C4-2B (cell line): ENCODE measurements around the gene CADPS2.

Experiments
- H3K27ac ChIP-seq: fragments of 450-650 bp; 2 replicates; pipeline ENCODE4 v1.5.1; 2017
- ZFX ChIP-seq: fragments of 450-650 bp; IDR thresholded peaks from 2 replicates; pipeline ENCODE4 v1.6.1; 2017
- TF ChIP-seq, protein P1 (sequence below): fragments of 450-650 bp; conservative IDR thresholded peaks from 2 replicates; pipeline ENCODE4 v1.5.1; 2017; ENCODE audit warnings: mild to moderate bottlenecking

Gene CADPS2

DNA sequence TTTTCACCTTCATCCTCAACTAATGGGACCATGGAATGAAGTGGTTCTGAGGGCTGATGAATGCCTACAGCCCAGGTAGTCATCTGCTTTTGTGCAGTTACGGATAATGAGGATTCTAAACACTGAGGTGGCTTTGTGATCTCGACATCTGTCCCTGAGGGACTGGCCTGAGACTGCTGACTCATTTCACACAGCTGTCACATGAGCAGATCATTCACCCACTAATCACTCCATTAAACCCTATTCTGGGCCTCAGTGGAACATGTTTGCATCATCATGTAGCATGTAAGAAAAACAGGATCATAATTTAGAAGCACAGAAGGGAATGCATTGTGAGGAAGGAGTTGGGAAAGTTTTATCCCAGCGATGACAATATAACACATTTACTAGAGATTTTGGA, 502.3 kb downstream of the CADPS2 start:
- TF ChIP-seq, protein P1, sequence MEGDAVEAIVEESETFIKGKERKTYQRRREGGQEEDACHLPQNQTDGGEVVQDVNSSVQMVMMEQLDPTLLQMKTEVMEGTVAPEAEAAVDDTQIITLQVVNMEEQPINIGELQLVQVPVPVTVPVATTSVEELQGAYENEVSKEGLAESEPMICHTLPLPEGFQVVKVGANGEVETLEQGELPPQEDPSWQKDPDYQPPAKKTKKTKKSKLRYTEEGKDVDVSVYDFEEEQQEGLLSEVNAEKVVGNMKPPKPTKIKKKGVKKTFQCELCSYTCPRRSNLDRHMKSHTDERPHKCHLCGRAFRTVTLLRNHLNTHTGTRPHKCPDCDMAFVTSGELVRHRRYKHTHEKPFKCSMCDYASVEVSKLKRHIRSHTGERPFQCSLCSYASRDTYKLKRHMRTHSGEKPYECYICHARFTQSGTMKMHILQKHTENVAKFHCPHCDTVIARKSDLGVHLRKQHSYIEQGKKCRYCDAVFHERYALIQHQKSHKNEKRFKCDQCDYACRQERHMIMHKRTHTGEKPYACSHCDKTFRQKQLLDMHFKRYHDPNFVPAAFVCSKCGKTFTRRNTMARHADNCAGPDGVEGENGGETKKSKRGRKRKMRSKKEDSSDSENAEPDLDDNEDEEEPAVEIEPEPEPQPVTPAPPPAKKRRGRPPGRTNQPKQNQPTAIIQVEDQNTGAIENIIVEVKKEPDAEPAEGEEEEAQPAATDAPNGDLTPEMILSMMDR: no peak
- no peak for TF ChIP-seq ZFX
- H3K27ac ChIP-seq: no peak overlapping the region

GRCh38 chr7:122380992-122381391, 505.3 kb downstream of the CADPS2 start:
- TF ChIP-seq ZFX: no peak
- TF ChIP-seq, protein P1: no peak
- H3K27ac ChIP-seq: no peak overlapping the region

DNA sequence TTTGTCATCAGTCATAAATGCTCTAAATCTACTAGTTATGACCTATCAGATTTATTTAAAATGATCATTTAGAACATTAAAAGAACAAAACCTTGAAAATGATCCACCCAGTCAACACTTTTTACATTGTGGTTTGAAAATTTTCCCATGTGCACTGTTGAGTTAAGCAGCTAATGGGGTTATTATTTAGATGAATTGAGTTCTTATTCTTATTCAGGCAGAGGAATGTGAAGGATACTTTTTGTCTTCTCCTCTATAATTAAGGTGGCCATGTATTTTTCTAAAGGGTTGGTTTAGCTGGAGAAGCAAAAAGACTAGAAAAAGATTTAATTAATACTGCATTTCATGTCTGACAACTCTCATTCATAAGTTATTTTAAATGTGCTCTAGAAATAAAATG, 506.8 kb downstream of the CADPS2 start:
- TF ChIP-seq ZFX: no peak
- TF ChIP-seq, protein P1: no peak

GRCh38 chr7:122369756-122370155, 516.5 kb downstream of the CADPS2 start:
- no peak for TF ChIP-seq ZFX
- TF ChIP-seq, protein P1: no peak
- no peak overlapping the region for H3K27ac ChIP-seq

More for the DNA sequence above, 506.8 kb downstream of the CADPS2 start:
- no peak overlapping the region for H3K27ac ChIP-seq

- TF ChIP-seq ZFX: no peak
- H3K27ac ChIP-seq: no peak overlapping the region
Measured at GRCh38 chr7:122364761-122365280, 521.4 kb downstream of the CADPS2 start.

DNA sequence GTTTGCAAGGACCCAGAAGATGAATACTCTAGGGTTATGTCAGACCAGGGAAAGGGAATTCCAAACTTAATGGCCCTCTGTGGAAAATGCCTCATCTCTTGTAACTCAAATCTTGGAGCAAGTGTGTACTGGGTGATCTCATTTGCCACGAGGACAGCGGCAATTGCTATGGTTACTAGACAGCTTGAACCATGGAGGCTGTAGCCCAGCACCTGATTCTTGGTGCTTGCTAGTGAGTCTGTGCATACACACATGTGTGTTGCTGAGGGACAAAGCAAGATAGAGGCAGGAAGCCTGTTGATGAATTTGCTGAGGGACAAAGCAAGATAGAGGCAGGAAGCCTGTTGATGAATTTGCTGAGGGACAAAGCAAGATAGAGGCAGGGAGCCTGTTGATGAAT, 523.1 kb downstream of the CADPS2 start:
- TF ChIP-seq, protein P1: no peak
- no peak for TF ChIP-seq ZFX
- no peak overlapping the region for H3K27ac ChIP-seq

- H3K27ac ChIP-seq: no peak overlapping the region
- TF ChIP-seq, protein P1: no peak
- no peak for TF ChIP-seq ZFX
Measured at GRCh38 chr7:122362473-122362872, 523.8 kb downstream of the CADPS2 start.

- no peak overlapping the region for H3K27ac ChIP-seq
- TF ChIP-seq, protein P1: no peak
- no peak for TF ChIP-seq ZFX
Measured at GRCh38 chr7:122354656-122355055, 531.6 kb downstream of the CADPS2 start.
